Cardiac ventricle fibroblast (primary cell): ENCODE measurements around the gene HSP90B1. TPM values are rescaled to one million over a fixed set of nuclear protein-coding genes. Genes with fewer than 3 reads are reported as not detected.

Experiments
- total RNA-seq: library from RNA; depleted of rRNA; stranded (reverse); fragments of >200 nt; gene quantifications from 2 replicates; pipeline ENCODE4 v1.2.3, GENCODE V29; 2015

The HSP90B1 gene
- total RNA-seq = 659 and 745 TPM in 2 replicates

DNA sequence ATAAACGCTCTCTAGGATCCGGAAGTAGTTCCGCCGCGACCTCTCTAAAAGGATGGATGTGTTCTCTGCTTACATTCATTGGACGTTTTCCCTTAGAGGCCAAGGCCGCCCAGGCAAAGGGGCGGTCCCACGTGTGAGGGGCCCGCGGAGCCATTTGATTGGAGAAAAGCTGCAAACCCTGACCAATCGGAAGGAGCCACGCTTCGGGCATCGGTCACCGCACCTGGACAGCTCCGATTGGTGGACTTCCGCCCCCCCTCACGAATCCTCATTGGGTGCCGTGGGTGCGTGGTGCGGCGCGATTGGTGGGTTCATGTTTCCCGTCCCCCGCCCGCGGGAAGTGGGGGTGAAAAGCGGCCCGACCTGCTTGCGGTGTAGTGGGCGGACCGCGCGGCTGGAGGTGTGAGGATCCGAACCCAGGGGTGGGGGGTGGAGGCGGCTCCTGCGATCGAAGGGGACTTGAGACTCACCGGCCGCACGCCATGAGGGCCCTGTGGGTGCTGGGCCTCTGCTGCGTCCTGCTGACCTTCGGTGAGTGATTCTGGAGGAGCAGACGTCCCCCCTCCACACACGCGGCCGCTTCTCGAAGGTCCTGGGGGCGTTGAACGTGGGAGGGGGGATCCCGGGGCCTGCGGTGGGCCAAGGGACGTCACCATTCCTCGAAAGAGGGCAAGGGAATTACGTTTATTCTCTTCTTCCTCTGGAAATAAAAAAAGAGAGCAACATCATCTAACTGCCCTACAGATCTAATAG lies at the start of gene HSP90B1:
HSP90B1 (plus strand) TSS at position 377 of the 753 bp plus-strand sequence; CDS start at position 483, 106 bp downstream.

GRCh38 chr12:103965590-103966504 lies 35.6 kb downstream of the HSP90B1 start, which contains the start of gene TDG:
Gene TDG, plus strand, starts transcription at chr12:103965872. Its CDS starts 166 bp downstream, at chr12:103966038.

Other genes starting within 250 kb of the HSP90B1 start
- gene NT5DC3, start 89.2 kb upstream of the HSP90B1 start, total RNA-seq = 4.6 and 9.2 TPM in 2 replicates
- gene TDG, start 35.5 kb downstream of the HSP90B1 start, total RNA-seq = 8.1 and 10.4 TPM in 2 replicates
- 71.8 and 79.5 TPM in 2 replicates for gene GLT8D2, start 119.8 kb downstream of the HSP90B1 start, total RNA-seq
- gene HCFC2, start 134.1 kb downstream of the HSP90B1 start, total RNA-seq = 14.3 and 20.8 TPM in 2 replicates
- gene NFYB, start 207.8 kb downstream of the HSP90B1 start, total RNA-seq = 43.9 and 66.0 TPM in 2 replicates